Endothelial cell (in vitro differentiated cells): ENCODE data around the gene PNKD. TPM values are rescaled to one million over a fixed set of nuclear protein-coding genes. Genes with fewer than 3 reads are reported as not detected.

Experiments used
- DNase-seq: peaks from one replicate; pipeline ENCODE4 v3.0.0; 2021; ENCODE audit warnings: low spot score
- H3K27ac Mint-ChIP-seq: one replicate; pipeline ENCODE4 v1.8.0; 2021; ENCODE audit warnings: mixed read lengths, inconsistent platforms; ENCODE audit not compliant: unreplicated experiment
- H3K27me3 Mint-ChIP-seq: one replicate; pipeline ENCODE4 v1.8.0; 2021; ENCODE audit warnings: mild to moderate bottlenecking, moderate library complexity, mixed read lengths, inconsistent platforms; ENCODE audit not compliant: unreplicated experiment
- H3K36me3 Mint-ChIP-seq: one replicate; pipeline ENCODE4 v1.8.0; 2021; ENCODE audit warnings: mild to moderate bottlenecking, low read depth, mixed read lengths, inconsistent platforms; ENCODE audit not compliant: unreplicated experiment
- H3K4me1 Mint-ChIP-seq: one replicate; pipeline ENCODE4 v1.8.0; 2021; ENCODE audit warnings: mild to moderate bottlenecking, mixed read lengths, inconsistent platforms; ENCODE audit not compliant: unreplicated experiment
- H3K4me3 Mint-ChIP-seq: one replicate; pipeline ENCODE4 v1.8.0; 2021; ENCODE audit warnings: mild to moderate bottlenecking, mixed read lengths, inconsistent platforms; ENCODE audit not compliant: unreplicated experiment
- H3K9me3 Mint-ChIP-seq: one replicate; pipeline ENCODE4 v1.8.0; 2021; ENCODE audit warnings: mixed read lengths, inconsistent platforms; ENCODE audit not compliant: unreplicated experiment
- microRNA-seq: library from miRNA; unstranded; fragments of <30 nt; microRNA quantifications from one replicate; pipeline ENCODE4, GENCODE V29; 2020; ENCODE audit not compliant: unreplicated experiment
- total RNA-seq: library from RNA; stranded (reverse); fragmentation: NEBNext Ultra II Directional; extraction: Animal tissue kit (Norgen Biotek cat#: 25700); gene quantifications from one replicate; pipeline ENCODE4 v1.2.1, GENCODE V29; 2021; ENCODE audit not compliant: unreplicated experiment
- TF ChIP-seq, protein P1 (sequence below): fragments of 200-600 bp; sonication (generic); IDR thresholded peaks from one replicate; pipeline ENCODE4 v1.5.0; 2021; ENCODE audit warnings: antibody characterized with exemption; ENCODE audit not compliant: unreplicated experiment

PNKD gene
- total RNA-seq, 1 donor from 2014 or later, result 31.7 TPM

DNA sequence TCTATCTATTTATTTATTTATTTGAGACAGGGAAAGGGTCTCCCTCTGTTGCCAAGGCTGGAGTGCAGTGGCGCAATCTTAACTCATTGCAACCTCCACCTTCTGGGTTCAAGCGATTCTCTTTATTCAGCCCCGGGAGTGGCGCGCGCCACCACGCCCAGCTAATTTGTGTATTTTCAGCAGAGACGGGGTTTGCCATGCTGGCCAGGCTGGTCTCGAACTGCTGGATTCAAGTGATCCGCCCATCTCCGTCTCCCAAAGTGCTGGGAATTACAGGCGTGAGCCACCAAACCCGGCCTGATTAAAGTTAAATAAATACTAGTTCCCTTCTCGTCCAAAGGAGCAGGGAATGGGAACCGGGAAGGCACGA, 125.1 kb downstream of the PNKD start:
- Mint-ChIP-seq H3K9me3 (no peaks in the 10 kb centered on the region), H3K27ac (peak overlapping the region; percentile 57), H3K4me3 (peak overlapping the region; percentile 86), H3K36me3 (no peaks in the 10 kb centered on the region), H3K27me3 (peaks cover 10% of the 10 kb centered on the region), H3K4me1 (peaks cover 18% of the 10 kb centered on the region)
- no peak for DNase-seq
- TF ChIP-seq, protein P1, sequence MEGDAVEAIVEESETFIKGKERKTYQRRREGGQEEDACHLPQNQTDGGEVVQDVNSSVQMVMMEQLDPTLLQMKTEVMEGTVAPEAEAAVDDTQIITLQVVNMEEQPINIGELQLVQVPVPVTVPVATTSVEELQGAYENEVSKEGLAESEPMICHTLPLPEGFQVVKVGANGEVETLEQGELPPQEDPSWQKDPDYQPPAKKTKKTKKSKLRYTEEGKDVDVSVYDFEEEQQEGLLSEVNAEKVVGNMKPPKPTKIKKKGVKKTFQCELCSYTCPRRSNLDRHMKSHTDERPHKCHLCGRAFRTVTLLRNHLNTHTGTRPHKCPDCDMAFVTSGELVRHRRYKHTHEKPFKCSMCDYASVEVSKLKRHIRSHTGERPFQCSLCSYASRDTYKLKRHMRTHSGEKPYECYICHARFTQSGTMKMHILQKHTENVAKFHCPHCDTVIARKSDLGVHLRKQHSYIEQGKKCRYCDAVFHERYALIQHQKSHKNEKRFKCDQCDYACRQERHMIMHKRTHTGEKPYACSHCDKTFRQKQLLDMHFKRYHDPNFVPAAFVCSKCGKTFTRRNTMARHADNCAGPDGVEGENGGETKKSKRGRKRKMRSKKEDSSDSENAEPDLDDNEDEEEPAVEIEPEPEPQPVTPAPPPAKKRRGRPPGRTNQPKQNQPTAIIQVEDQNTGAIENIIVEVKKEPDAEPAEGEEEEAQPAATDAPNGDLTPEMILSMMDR, result no peak

DNA sequence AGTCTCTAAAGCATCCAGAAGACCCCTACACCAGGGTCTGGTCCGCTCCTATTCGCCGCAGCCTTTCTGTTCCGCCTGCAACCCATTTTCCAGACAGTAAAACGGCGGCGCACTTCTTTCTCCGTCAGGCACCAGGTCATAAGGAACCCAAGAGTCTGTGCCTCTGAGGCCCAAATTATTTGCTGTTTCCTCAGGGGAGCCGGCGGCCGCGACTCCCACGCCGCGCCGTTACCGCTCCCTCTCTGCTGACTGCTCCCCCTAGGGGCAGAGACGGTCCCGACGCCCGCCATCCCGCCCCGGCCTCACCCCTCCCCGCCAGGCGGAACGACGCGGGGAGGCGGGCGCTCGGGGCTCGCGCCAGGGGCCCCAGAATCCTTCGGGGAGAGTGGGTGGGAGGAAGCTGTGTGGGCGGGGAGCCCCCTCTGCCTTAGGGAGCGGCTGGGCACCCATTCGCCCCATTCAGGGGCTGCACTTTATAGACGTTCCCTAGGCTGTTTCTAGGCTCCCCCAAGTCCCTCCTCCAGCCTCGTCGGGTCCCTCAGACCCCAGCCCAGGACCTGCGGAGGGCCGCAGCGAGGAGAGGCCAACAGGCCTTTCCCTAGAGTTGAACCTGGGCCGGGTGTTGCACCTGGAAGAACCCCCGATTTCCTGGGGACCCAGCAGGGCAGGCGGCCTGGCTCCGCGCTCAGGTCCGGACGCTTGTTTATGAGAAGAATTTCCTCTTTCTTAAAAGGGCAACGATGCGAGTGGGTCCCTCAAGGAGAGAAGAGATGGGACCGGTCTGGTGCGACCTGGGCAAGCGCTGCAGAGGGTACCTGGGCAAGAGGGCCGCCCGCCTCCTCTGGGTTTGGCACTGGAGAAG, 125.7 kb downstream of the PNKD start:
- Mint-ChIP-seq H3K4me3 (peak overlapping the region; percentile 91), H3K27me3 (peaks cover 10% of the 10 kb centered on the region), H3K4me1 (peaks cover 18% of the 10 kb centered on the region), H3K36me3 (no peaks in the 10 kb centered on the region), H3K27ac (peak overlapping the region; percentile 98), H3K9me3 (no peaks in the 10 kb centered on the region)
- peak; percentile 96 for DNase-seq
- TF ChIP-seq, protein P1, result peak; percentile 95

Small RNA genes within 50 kb of the gene (microRNA-seq; reads per million reads assigned to microRNA genes)
- 2.1 reads per million, percentile 30 among the genes with 10 or more reads in this experiment for gene MIR6513
- 1.8 reads per million, percentile 27 among the genes with 10 or more reads in this experiment for gene MIR6810

Other genes starting within 250 kb of the PNKD start
- not detected for gene RUFY4, start 201.3 kb upstream of the PNKD start, total RNA-seq
- 0.49 TPM for gene CXCR2, start 144.5 kb upstream of the PNKD start, total RNA-seq
- not detected for gene CXCR1, start 103.6 kb upstream of the PNKD start, total RNA-seq
- gene ARPC2, start 53.3 kb upstream of the PNKD start, total RNA-seq, result 468 TPM
- 0.77 TPM for gene GPBAR1, start 9.5 kb upstream of the PNKD start, total RNA-seq
- 67.6 TPM for gene AAMP, start 382 bp upstream of the PNKD start, total RNA-seq
- 78.5 TPM for gene TMBIM1, start 22.0 kb downstream of the PNKD start, total RNA-seq
- not detected for gene CATIP, start 86.3 kb downstream of the PNKD start, total RNA-seq
- gene SLC11A1, start 111.8 kb downstream of the PNKD start, total RNA-seq, result not detected
- 106 TPM for gene CTDSP1, start 129.3 kb downstream of the PNKD start, total RNA-seq
- 0.44 TPM for gene VIL1, start 148.6 kb downstream of the PNKD start, total RNA-seq